ENCODE results near the gene PTPRN2. TPM values are rescaled to one million over a fixed set of nuclear protein-coding genes. Genes with fewer than 3 reads are reported as not detected.

The PTPRN2 gene
- polyA plus RNA-seq, 4 donors: 1.6 to 11.7 (median 4.0) TPM

GRCh38 chr7:158443688-158444483, 143.7 kb downstream of the PTPRN2 start:
- Histone ChIP-seq H3K27ac (ENCODE audit: low read depth in 1 of 3, low read length in 2 of 3) (no peak overlapping the region), H3K27me3 (ENCODE audit: control insufficient read depth in 3 of 3, insufficient read depth in 3 of 3, low read length in 3 of 3) (no peaks in the 10 kb centered on the region), H3K4me1 (ENCODE audit: control insufficient read depth in 3 of 3, insufficient read depth in 2 of 3, low read depth in 1 of 3, low read length in 2 of 3) (no peaks in the 10 kb centered on the region), H3K4me3 (ENCODE audit: low read depth in 1 of 3, low read length in 3 of 3) (no peak overlapping the region), H3K9me3 (ENCODE audit: control insufficient read depth in 2 of 2, insufficient read depth in 1 of 2, low read depth in 1 of 2, low read length in 1 of 2) (no peaks in the 10 kb centered on the region), H3K36me3 (ENCODE audit: control insufficient read depth in 3 of 3, insufficient read depth in 2 of 3, low read depth in 1 of 3, low read length in 3 of 3) (no peaks in the 10 kb centered on the region)
- WGBS, 3 donors: 74 to 81% (median 77%) methylated on average over 19 of the region's 19 CpGs
- no peak for DNase-seq
- FAIRE-seq: no peak

GRCh38 chr7:158443014-158443687, 144.5 kb downstream of the PTPRN2 start:
- no peak for DNase-seq
- WGBS, 3 donors: 85 to 87% (median 87%) methylated on average over 28 of the region's 28 CpGs
- H3K4me3 ChIP-seq (ENCODE audit: low read depth in 1 of 3, low read length in 3 of 3): no peak overlapping the region
- no peaks in the 10 kb centered on the region for H3K36me3 ChIP-seq (ENCODE audit: control insufficient read depth in 3 of 3, insufficient read depth in 2 of 3, low read depth in 1 of 3, low read length in 3 of 3)
- H3K27ac ChIP-seq (ENCODE audit: low read depth in 1 of 3, low read length in 2 of 3): no peak overlapping the region
- H3K9me3 ChIP-seq (ENCODE audit: control insufficient read depth in 2 of 2, insufficient read depth in 1 of 2, low read depth in 1 of 2, low read length in 1 of 2): no peaks in the 10 kb centered on the region
- H3K4me1 ChIP-seq (ENCODE audit: control insufficient read depth in 3 of 3, insufficient read depth in 2 of 3, low read depth in 1 of 3, low read length in 2 of 3): no peaks in the 10 kb centered on the region
- no peak for FAIRE-seq
- no peaks in the 10 kb centered on the region for H3K27me3 ChIP-seq (ENCODE audit: control insufficient read depth in 3 of 3, insufficient read depth in 3 of 3, low read length in 3 of 3)

GRCh38 chr7:158442260-158442659, 145.4 kb downstream of the PTPRN2 start:
- 58 to 78% (median 75%) methylated on average over 4 of the region's 4 CpGs for WGBS, 3 donors
- Histone ChIP-seq H3K4me1 (ENCODE audit: control insufficient read depth in 3 of 3, insufficient read depth in 2 of 3, low read depth in 1 of 3, low read length in 2 of 3) (no peaks in the 10 kb centered on the region), H3K27ac (ENCODE audit: low read depth in 1 of 3, low read length in 2 of 3) (no peak overlapping the region), H3K9me3 (ENCODE audit: control insufficient read depth in 2 of 2, insufficient read depth in 1 of 2, low read depth in 1 of 2, low read length in 1 of 2) (no peaks in the 10 kb centered on the region), H3K27me3 (ENCODE audit: control insufficient read depth in 3 of 3, insufficient read depth in 3 of 3, low read length in 3 of 3) (no peaks in the 10 kb centered on the region), H3K36me3 (ENCODE audit: control insufficient read depth in 3 of 3, insufficient read depth in 2 of 3, low read depth in 1 of 3, low read length in 3 of 3) (no peaks in the 10 kb centered on the region), H3K4me3 (ENCODE audit: low read depth in 1 of 3, low read length in 3 of 3) (no peak overlapping the region)
- peak in 1 of 2 donors; percentile 21 for DNase-seq
- no peak for FAIRE-seq

- Histone ChIP-seq H3K27me3 (ENCODE audit: control insufficient read depth in 3 of 3, insufficient read depth in 3 of 3, low read length in 3 of 3) (no peaks in the 10 kb centered on the region), H3K36me3 (ENCODE audit: control insufficient read depth in 3 of 3, insufficient read depth in 2 of 3, low read depth in 1 of 3, low read length in 3 of 3) (no peaks in the 10 kb centered on the region), H3K4me1 (ENCODE audit: control insufficient read depth in 3 of 3, insufficient read depth in 2 of 3, low read depth in 1 of 3, low read length in 2 of 3) (no peaks in the 10 kb centered on the region), H3K4me3 (ENCODE audit: low read depth in 1 of 3, low read length in 3 of 3) (no peak overlapping the region), H3K27ac (ENCODE audit: low read depth in 1 of 3, low read length in 2 of 3) (no peak overlapping the region), H3K9me3 (ENCODE audit: control insufficient read depth in 2 of 2, insufficient read depth in 1 of 2, low read depth in 1 of 2, low read length in 1 of 2) (no peaks in the 10 kb centered on the region)
- FAIRE-seq (no peak), DNase-seq (no peak)
- WGBS, 3 donors: 67 to 78% (median 77%) methylated on average over 8 of the region's 8 CpGs
These were observed 148.6 kb downstream of the PTPRN2 start for GRCh38 chr7:158439035-158439434.

GRCh38 chr7:158432369-158433341, 155.0 kb downstream of the PTPRN2 start:
- peak; percentile 73 to 92 for DNase-seq
- no peaks in the 10 kb centered on the region for H3K36me3 ChIP-seq (ENCODE audit: control insufficient read depth in 3 of 3, insufficient read depth in 2 of 3, low read depth in 1 of 3, low read length in 3 of 3)
- H3K4me3 ChIP-seq (ENCODE audit: low read depth in 1 of 3, low read length in 3 of 3): no peak overlapping the region
- peak overlapping the region in 2 of 3 donors; percentile 38 to 64 for H3K27ac ChIP-seq (ENCODE audit: low read depth in 1 of 3, low read length in 2 of 3)
- H3K9me3 ChIP-seq (ENCODE audit: control insufficient read depth in 2 of 2, insufficient read depth in 1 of 2, low read depth in 1 of 2, low read length in 1 of 2): no peaks in the 10 kb centered on the region
- WGBS, 3 donors: 5 to 19% (median 11%) methylated on average over 17 of the region's 17 CpGs
- FAIRE-seq: no peak
- H3K4me1 ChIP-seq (ENCODE audit: control insufficient read depth in 3 of 3, insufficient read depth in 2 of 3, low read depth in 1 of 3, low read length in 2 of 3): peaks cover 0 to 12% (median 0%) of the 10 kb centered on the region in 3 donors
- H3K27me3 ChIP-seq (ENCODE audit: control insufficient read depth in 3 of 3, insufficient read depth in 3 of 3, low read length in 3 of 3): no peaks in the 10 kb centered on the region

GRCh38 chr7:158431941-158432347, 155.7 kb downstream of the PTPRN2 start:
- H3K4me1 ChIP-seq (ENCODE audit: control insufficient read depth in 3 of 3, insufficient read depth in 2 of 3, low read depth in 1 of 3, low read length in 2 of 3): peaks cover 0 to 12% (median 0%) of the 10 kb centered on the region in 3 donors
- FAIRE-seq (no peak), DNase-seq (peak; percentile 57 to 75)
- WGBS, 3 donors: 9 to 41% (median 34%) methylated on average over 14 of the region's 14 CpGs
- no peaks in the 10 kb centered on the region for H3K9me3 ChIP-seq (ENCODE audit: control insufficient read depth in 2 of 2, insufficient read depth in 1 of 2, low read depth in 1 of 2, low read length in 1 of 2)
- peak overlapping the region in 2 of 3 donors; percentile 38 to 64 for H3K27ac ChIP-seq (ENCODE audit: low read depth in 1 of 3, low read length in 2 of 3)
- no peaks in the 10 kb centered on the region for H3K36me3 ChIP-seq (ENCODE audit: control insufficient read depth in 3 of 3, insufficient read depth in 2 of 3, low read depth in 1 of 3, low read length in 3 of 3)
- H3K4me3 ChIP-seq (ENCODE audit: low read depth in 1 of 3, low read length in 3 of 3): no peak overlapping the region
- no peaks in the 10 kb centered on the region for H3K27me3 ChIP-seq (ENCODE audit: control insufficient read depth in 3 of 3, insufficient read depth in 3 of 3, low read length in 3 of 3)

- Histone ChIP-seq H3K27me3 (ENCODE audit: control insufficient read depth in 3 of 3, insufficient read depth in 3 of 3, low read length in 3 of 3) (no peaks in the 10 kb centered on the region), H3K4me1 (ENCODE audit: control insufficient read depth in 3 of 3, insufficient read depth in 2 of 3, low read depth in 1 of 3, low read length in 2 of 3) (peaks cover 0 to 12% (median 0%) of the 10 kb centered on the region in 3 donors), H3K36me3 (ENCODE audit: control insufficient read depth in 3 of 3, insufficient read depth in 2 of 3, low read depth in 1 of 3, low read length in 3 of 3) (no peaks in the 10 kb centered on the region), H3K9me3 (ENCODE audit: control insufficient read depth in 2 of 2, insufficient read depth in 1 of 2, low read depth in 1 of 2, low read length in 1 of 2) (no peaks in the 10 kb centered on the region), H3K27ac (ENCODE audit: low read depth in 1 of 3, low read length in 2 of 3) (peak overlapping the region in 1 of 3 donors; percentile 64), H3K4me3 (ENCODE audit: low read depth in 1 of 3, low read length in 3 of 3) (no peak overlapping the region)
- DNase-seq (no peak), FAIRE-seq (no peak)
- WGBS, 3 donors: 83 to 87% (median 86%) methylated on average over 12 of the region's 12 CpGs
These were observed 156.3 kb downstream of the PTPRN2 start for GRCh38 chr7:158431055-158431940.
